GM19025 (cell line): ENCODE results near the gene UBN1.
A peak's percentile ranks its signal among the peaks of the same experiment; 100 is the strongest.

Source experiments
- ATAC-seq: cut with Tn5 transposase; IDR thresholded peaks from one replicate; pipeline ENCODE4 v1.9.1; 2021; ENCODE audit warnings: mild to moderate bottlenecking, low read depth, moderate library complexity; ENCODE audit not compliant: unreplicated experiment

Gene UBN1

DNA sequence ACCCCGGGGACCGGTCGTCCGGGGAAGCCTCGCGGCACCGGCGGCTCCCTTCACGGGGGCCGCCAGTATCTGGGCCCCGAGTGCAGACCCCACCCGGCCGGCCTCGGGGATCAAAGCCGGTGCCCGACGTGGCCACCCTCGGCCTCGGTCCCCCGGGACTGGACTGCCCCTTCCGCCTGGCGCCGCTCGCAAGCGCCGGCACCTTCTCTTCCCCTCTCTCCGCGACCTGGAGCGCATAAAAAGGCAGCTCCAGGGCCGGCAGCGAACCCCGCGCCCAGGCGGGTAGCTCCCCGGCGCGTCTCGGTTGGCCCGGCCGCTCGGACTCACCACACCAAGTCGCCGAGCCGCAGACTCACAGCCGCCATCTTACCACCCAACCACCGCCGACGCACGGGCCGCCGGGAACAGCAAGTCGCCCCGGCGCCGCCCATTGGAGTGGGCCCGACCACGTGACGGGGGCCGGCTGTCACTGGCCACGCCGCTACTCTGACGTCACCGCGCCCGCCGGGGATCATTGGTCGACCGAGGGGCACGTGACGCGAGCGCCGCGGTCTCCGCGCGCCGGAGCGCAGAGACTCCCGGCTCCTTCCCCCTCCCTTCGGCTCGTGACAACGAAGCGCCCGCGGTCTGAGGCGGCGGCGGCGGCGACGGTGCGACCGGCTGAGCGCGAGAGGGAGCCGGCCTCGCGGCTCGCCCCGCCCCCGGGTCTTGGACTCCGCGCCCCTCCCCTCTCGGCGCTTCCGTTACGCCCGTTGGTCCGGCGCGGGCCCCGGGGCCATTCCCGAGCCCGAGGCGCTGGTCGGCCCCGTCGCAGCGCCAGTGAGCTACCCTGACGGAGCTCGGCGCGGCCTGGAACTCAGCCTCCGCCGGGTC lies at the start of gene UBN1, which contains the start of gene GLYR1:
UBN1 (plus strand) TSS at position 581 of the 873 bp plus-strand sequence. CDS start 5,437 bp downstream, outside the sequence.
GLYR1 (minus strand) TSS at position 388 of the 873 bp plus-strand sequence; CDS start at position 365, 23 bp downstream.
- peak; percentile 88 for ATAC-seq

DNA sequence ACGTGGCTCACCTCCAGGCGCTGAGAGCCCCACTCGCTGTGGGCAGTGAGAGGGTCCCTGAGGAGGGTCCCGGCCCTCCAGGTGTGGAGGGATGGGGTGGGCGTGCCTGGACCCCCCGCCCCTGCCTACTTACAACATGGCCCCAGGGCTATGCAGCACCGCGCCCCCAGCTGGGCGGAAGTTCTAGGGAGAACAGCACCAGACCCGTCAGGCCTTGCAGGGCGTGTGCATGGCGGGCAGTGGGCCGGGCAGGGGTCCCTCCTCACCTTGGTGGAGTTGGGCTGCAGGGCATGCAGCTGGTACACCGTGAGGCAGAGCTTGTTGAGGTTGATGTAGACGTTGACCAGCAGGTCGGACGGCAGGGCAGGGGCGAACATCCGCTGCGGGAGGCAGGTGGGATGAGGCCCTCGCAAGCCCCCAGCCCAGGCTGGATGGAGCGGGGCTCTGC lies 49.5 kb upstream of the UBN1 start:
- no peak for ATAC-seq

- ATAC-seq: no peak
These were observed 48.8 kb upstream of the UBN1 start for GRCh38 chr16:4798456-4798855.

DNA sequence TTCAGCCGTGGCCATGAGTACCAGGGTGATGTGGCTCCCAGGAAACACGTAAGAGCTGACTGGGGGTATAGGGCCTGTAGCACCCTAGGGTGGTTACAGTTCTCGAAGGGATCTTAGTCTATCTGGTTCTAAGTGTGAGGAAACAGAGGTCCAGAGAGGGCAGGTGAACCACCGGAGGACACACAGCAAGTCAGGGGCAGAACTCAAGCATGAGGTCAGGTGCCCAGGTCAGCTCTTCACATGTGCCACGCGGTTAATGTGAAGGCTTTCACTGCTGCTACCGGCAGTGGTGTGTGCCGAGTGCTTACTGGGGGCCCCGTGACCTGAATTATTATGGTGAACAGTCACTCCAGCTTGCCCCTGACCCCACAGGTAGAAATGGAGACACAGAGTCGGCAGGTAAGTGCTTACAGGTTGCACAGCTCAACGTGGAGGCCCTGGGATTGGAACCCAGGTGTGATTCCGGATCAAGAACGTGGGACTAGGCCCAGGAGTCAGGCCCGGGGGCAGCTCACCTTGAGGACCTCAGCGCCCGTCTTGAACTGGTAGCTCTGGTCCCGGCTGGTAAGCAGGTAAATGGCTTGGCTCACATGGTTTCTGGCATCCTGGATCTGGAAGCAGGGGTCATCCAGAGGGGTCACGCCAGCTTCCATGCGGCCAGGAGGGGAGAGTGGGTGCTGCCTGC lies 48.0 kb upstream of the UBN1 start:
- ATAC-seq: no peak

DNA sequence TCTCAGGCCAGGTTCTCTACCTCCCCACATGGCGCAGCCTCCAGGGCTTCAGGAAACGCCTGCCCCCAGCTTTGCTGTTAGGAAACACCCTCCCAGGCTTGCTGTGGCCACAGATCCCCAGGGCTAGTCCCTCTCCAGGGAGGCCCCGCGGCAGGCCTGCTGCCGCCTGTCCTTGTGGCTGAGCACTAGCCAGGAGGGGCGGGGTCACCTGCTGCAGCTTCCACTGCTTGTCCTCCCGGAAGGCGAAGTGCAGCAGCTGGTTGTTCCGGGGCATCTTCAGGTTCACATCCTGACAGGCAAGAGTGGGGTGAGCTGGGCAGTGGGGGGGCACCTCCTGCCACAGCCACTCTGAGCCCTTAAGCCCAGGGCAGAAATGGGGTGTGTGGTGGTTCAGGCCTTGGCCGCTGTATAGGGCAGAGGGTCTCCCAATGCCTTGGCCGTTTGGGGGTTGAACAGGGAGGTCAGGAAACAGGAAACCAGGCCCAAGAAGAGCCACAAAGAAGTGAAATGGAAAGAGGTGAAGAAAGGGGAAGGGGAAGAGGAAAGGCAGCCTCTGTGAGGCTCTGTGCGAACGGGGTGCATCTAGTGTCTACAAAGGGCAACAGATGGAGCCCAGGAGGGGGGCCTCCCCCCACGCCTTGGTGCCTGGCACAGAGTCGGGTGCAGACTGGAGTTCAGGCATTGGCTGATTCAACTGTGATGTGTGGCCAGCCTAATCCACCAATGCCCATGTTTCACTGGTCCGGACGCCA lies 46.8 kb upstream of the UBN1 start:
- no peak for ATAC-seq

- ATAC-seq: no peak
These were observed 46.0 kb upstream of the UBN1 start for GRCh38 chr16:4801051-4801961.

- peak; percentile 46 for ATAC-seq
These were observed 45.2 kb upstream of the UBN1 start, which contains the start of gene ROGDI for GRCh38 chr16:4801962-4802658. Gene ROGDI, minus strand, starts transcription at chr16:4802633. Its CDS starts 62 bp downstream, at chr16:4802571.

DNA sequence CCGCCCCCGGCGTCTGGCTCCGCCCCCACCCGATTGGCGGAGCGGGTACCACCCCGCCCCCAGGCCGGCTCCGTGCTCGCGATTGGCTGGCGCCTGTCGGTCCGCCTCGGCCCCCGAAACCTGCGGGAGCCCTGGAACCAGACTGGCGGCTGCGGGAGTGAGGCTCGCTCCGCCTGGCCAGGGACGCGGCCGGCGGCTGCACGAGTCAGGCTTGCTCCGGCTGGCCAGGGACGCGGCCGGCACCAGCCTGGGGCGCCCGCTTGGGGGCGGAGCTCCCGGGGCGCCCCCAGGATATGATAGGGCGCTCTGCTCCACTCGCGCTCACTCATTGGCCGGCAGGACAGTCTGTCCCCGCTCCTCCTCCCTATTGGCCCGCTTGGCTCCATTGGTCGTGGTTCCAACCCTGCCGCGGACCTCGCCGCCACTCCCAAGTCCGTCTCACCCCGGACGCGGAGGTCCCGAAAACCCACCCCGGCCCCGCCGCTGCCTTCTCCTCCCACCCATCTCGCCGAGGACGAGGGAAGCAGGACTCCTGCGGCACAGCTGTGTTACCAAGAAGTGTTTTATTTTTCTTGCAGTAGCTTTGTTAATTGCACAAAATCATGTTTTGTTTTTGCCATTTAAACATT lies 44.5 kb upstream of the UBN1 start:
- peak; percentile 93 for ATAC-seq

DNA sequence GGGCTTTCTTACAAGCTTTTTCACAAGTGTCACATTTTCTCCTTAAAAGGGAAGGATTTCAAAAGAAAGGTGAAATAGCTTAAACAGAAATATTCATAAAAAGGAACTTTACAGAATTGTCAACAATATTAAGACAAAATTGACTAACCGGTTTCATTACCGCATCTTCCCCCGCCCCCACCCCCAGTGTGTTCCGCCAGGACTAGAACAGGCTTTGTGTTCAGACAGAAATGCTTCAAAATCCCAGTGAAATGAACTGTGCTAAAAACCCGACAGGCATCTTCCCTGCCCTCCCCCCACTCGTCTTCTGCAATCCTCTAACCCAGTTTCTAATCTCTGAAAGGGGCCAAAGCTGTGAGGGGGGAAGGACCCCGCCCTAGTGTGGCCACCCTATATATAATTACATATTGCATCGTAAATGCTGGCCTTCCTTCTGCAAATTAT lies 43.9 kb upstream of the UBN1 start:
- no peak for ATAC-seq

- no peak for ATAC-seq
These were observed 43.2 kb upstream of the UBN1 start for GRCh38 chr16:4803898-4804762.

DNA sequence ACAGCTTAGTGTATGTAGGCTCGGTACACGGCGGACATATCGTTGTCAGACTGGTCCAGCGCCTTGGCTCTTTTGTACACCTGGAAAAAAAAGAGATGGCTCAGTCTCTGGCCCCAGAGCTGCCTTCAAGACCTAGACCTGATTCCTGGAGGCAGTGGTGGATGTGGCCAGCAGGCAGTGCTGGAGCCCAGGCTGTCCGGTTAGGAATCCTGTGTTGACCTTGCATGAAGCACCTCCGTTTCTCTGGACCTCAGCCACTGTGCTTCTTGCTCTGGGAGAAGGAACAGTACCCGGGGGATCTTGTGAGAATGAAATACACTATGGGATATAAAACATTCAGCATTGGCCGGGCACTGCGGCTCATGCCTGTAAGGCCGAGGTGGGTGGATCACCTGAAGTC lies 42.0 kb upstream of the UBN1 start:
- ATAC-seq: no peak

DNA sequence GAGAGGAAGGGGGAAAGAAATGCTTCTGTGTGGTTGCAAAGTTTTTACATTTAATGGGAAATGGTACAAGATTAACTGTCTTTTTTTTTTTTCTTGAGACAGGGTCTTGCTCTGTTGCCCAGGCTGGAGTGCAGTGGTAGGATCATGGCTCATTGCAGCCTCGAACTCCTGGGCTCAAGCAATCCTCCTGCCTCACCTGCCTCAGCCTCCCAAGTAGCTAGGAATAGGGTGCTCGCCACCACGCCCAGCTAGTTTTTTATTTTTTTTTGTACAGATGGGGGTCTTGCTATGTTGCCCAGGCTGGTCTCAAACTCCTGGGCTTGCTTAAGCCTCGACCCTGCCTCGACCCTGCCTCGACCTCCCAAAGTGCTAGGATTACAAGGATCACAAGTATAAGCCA lies 41.0 kb upstream of the UBN1 start:
- no peak for ATAC-seq

- ATAC-seq: no peak
These were observed 36.0 kb upstream of the UBN1 start for GRCh38 chr16:4811242-4811641.

DNA sequence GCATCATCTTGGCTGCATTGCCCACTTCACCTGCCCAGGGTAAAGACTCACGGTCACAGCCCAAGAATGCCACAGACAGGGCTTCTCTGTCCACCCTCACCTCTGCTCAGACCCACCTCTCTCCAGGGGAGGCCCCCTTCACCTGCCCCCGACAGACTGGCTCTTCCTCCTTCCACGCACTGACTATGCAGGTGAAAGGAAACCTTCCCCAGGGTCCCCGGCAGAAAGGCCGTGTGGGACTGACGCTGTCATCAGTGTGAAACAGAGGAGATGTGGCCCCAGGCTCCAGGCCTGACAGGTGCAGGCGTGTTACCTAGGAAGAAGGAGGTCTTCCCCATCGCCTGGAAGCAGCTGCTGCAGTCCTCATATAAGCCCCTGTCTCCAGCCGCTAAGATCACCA lies 35.5 kb upstream of the UBN1 start:
- ATAC-seq: no peak

GRCh38 chr16:4813251-4814003 lies 33.9 kb upstream of the UBN1 start:
- no peak for ATAC-seq

DNA sequence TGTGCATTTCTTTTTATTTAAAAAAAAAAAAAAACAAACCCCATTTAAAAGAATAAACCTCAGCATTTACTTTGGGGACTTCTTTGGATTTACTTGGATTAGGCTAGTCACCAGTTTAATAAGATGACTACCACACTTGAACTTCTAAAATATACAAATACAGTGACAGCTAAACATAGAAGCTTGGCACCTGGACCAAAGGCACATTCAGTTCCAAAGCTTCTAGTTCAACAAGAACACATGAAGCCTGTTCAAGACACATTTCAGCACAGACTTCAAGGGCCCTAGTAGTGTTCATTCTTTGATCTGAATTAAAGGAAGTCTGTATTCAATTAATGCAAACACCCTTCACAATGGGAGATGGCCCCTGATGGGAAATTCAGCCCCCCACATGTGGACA lies 33.2 kb upstream of the UBN1 start:
- no peak for ATAC-seq
